Measurements from ENCODE around the gene TDRD6.
"Not testable (repeated sequence)": the region's sequence is repeated elsewhere in the genome, so short reads cannot be mapped to it uniquely, and the experiment has no call there.

Gene TDRD6, protein sequence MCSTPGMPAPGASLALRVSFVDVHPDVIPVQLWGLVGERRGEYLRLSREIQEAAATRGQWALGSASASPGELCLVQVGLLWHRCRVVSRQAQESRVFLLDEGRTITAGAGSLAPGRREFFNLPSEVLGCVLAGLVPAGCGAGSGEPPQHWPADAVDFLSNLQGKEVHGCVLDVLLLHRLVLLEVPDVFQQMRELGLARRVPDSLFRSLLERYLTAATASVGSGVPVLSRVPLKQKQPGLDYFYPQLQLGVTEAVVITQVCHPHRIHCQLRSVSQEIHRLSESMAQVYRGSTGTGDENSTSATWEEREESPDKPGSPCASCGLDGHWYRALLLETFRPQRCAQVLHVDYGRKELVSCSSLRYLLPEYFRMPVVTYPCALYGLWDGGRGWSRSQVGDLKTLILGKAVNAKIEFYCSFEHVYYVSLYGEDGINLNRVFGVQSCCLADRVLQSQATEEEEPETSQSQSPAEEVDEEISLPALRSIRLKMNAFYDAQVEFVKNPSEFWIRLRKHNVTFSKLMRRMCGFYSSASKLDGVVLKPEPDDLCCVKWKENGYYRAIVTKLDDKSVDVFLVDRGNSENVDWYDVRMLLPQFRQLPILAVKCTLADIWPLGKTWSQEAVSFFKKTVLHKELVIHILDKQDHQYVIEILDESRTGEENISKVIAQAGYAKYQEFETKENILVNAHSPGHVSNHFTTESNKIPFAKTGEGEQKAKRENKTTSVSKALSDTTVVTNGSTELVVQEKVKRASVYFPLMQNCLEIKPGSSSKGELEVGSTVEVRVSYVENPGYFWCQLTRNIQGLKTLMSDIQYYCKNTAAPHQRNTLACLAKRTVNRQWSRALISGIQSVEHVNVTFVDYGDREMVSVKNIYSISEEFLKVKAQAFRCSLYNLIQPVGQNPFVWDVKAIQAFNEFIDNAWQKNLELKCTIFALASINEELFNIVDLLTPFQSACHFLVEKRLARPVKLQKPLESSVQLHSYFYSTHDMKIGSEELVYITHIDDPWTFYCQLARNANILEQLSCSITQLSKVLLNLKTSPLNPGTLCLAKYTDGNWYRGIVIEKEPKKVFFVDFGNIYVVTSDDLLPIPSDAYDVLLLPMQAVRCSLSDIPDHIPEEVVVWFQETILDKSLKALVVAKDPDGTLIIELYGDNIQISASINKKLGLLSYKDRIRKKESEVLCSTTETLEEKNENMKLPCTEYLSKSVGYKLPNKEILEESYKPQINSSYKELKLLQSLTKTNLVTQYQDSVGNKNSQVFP (N-terminal part only)

DNA sequence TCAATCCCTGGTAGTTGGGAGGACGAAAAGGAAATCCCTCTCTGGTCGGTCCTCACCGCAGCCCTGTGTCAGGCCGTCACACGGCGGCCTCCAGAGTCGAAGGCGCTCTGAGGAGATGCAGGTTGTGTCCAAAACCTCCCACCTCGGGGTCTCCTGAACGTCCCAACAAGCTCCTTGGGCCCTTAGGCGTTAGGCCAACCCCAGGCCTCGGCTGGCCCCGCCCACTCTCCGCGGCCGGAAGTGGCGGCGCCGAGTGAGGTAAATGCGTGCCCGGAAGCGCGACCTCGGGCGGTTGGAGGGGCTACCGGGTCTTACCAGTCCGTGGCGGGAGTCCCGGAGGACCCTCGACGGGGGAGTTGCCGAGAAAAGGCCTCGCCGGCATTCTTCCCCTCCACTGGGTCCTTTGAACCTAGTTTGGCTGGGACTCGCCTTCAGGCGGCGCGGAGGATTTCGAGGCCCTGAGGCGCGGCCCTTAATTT is at the start of gene TDRD6:
Gene TDRD6 (plus strand): TSS at position 267 of the 479 bp plus-strand sequence. CDS start 244 bp downstream, outside the sequence.
- no peak for DNase-seq (ENCODE audit: extremely low read depth, low read depth)
- TF ChIP-seq, protein P1, sequence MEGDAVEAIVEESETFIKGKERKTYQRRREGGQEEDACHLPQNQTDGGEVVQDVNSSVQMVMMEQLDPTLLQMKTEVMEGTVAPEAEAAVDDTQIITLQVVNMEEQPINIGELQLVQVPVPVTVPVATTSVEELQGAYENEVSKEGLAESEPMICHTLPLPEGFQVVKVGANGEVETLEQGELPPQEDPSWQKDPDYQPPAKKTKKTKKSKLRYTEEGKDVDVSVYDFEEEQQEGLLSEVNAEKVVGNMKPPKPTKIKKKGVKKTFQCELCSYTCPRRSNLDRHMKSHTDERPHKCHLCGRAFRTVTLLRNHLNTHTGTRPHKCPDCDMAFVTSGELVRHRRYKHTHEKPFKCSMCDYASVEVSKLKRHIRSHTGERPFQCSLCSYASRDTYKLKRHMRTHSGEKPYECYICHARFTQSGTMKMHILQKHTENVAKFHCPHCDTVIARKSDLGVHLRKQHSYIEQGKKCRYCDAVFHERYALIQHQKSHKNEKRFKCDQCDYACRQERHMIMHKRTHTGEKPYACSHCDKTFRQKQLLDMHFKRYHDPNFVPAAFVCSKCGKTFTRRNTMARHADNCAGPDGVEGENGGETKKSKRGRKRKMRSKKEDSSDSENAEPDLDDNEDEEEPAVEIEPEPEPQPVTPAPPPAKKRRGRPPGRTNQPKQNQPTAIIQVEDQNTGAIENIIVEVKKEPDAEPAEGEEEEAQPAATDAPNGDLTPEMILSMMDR (IDR thresholded peaks at IDR 0.05; ENCODE audit: low read depth, low read length) = no peak

DNA sequence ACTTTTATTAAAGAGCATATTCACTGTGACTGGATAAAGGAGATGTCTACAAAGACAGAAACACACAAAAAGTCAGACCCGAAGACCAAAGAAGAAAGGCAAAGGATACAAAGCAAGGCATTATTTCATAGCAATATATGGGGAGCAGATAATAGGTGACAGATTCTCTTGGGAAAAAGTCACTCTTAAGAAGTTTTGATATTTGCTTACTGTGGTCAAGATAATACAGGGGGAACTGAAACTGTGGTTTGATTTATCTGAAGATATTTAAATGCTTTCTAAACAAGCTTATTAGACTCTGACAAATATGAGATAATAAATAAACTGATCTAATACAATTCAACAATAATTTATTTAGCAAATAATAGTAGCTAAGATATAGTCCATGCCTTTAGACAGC is 49.8 kb upstream of the TDRD6 start:
- DNase-seq (ENCODE audit: extremely low read depth, low read depth) = no peak
- TF ChIP-seq, protein P1 (IDR thresholded peaks at IDR 0.05; ENCODE audit: low read depth, low read length) = no peak

DNA sequence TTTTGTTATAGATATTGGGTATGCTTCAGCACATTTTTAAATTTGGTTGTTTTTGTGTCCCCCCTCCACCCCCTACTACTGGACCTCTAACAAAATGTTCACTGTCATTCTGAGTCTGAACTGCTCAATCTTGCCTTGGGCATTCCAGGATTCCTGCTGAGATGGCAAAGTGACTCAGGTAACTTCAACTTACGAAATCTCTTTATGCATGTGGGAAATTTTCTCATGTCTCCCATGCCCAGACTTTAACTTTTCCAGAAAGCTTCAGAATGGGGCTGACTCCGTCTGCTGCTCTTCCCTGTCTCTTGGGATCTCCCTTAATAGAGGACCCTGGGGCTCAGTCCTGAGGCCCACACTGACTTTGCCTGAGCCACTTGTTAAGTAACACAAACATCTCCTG is 49.0 kb upstream of the TDRD6 start:
- TF ChIP-seq, protein P1 (IDR thresholded peaks at IDR 0.05; ENCODE audit: low read depth, low read length) = no peak
- no peak for DNase-seq (ENCODE audit: extremely low read depth, low read depth)

DNA sequence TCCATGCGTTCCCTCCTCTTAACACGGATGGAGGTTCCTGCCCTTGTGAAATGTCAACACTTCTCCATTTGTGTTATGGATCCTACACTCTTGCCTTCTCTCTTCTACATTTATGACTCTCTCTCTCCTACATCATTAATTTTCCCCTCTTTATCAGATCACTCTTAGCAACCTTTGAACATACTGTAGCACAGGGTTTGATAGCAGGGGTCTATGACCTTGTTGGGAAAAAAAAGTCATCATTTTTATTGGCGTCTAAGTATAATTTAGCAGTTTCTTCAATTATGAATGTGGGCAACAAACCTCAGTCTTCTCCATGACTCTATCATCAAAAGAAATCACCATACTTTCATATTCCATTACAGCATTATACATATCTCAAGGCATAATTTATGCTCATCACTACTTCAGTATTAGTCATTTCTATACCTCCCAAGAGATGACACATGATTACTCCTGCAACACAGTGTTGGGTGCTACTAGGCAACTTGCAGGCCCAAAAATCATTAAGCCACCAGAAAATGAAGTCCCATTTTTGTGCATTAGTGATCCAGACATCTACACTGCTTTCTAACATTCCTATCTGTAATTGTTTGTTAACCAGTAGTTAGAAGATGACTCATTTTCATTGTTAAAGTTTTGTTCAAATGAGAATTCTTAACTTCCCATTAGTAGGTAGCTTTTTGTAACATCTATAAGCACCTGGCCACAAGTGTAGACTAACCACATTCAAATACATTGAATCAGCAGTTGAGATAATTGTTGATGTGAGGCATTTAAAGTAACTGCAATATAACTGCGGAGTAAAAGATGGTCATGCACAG is 44.5 kb upstream of the TDRD6 start:
- TF ChIP-seq, protein P1 (IDR thresholded peaks at IDR 0.05; ENCODE audit: low read depth, low read length) = no peak
- no peak for DNase-seq (ENCODE audit: extremely low read depth, low read depth)

DNA sequence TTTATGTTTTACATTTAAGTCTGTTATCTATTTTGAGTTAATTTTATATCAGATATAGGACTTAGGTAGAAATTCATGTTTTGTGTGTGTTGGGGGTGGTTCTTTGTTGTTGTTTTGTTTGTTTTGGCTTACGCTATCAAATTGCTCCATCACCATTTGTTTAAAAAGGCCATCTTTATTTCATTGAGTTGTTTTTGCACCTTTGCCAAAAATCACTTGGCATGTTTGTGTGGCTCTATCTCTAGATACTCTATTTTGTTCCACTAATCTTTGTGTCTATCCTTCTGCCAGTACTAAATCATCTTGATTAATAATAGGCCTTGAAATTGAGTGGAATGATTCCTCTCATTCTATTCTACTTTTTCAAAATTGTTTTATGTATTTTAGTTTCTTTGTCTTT is 42.4 kb upstream of the TDRD6 start:
- DNase-seq (ENCODE audit: extremely low read depth, low read depth) = no peak
- TF ChIP-seq, protein P1 (IDR thresholded peaks at IDR 0.05; ENCODE audit: low read depth, low read length) = no peak

DNA sequence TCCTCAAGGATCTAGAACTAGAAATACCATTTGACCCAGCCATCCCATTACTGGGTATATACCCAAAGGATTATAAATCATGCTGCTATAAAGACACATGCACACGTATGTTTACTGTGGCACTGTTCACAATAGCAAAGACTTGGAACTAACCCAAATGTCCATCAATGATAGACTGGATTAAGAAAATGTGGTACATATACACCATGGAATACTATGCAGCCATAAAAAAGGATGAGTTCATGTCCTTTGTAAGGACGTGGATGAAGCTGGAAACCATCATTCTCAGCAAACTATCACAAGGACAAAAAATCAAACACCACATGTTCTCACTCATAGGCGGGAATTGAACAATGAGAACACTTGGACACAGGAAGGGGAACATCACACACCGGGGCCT is 39.6 kb upstream of the TDRD6 start:
- not testable (repeated sequence) for DNase-seq (ENCODE audit: extremely low read depth, low read depth)

Data from AG09319 (cell line).